HG03025 (cell line): ENCODE data around the gene EHF.
"Not testable (repeated sequence)": the region's sequence is repeated elsewhere in the genome, so short reads cannot be mapped to it uniquely, and the experiment has no call there.

Source experiments
- ATAC-seq: cut with Tn5 transposase; IDR thresholded peaks from one replicate; pipeline ENCODE4 v1.9.1; 2021; ENCODE audit warnings: mild to moderate bottlenecking, moderate library complexity; ENCODE audit not compliant: unreplicated experiment, low FRiP score

Gene EHF

DNA sequence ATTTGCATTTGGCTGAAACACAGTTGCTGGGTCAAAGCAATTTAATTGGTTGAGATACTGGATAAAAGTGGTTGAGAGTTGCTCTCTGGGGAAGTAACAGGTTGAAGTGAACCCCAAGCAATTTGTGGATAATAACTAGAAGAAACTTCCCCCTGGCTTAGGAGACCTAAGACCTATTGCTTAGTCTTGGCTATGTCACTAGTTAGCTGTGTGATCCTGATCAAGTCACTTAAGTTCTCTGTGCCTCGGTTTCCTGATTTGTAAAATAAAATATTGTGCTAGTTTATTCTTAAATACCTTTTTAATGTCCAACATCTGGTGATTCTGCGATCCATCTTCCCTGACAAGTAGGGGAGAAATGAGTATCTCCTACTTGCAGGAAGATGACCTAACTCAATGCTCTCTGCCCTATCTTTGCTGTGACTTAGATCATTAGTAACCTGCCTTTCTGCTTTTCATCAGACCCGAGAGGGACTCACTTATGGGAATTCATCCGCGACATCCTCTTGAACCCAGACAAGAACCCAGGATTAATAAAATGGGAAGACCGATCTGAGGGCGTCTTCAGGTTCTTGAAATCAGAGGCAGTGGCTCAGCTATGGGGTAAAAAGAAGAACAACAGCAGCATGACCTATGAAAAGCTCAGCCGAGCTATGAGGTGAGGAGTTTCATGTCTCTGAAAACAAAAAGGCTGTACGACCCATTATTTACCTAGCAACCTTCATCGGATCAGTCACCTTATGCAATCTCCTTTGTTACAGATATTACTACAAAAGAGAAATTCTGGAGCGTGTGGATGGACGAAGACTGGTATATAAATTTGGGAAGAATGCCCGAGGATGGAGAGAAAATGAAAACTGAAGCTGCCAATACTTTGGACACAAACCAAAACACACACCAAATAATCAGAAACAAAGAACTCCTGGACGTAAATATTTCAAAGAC, 37.5 kb downstream of the EHF start:
- ATAC-seq = no peak

DNA sequence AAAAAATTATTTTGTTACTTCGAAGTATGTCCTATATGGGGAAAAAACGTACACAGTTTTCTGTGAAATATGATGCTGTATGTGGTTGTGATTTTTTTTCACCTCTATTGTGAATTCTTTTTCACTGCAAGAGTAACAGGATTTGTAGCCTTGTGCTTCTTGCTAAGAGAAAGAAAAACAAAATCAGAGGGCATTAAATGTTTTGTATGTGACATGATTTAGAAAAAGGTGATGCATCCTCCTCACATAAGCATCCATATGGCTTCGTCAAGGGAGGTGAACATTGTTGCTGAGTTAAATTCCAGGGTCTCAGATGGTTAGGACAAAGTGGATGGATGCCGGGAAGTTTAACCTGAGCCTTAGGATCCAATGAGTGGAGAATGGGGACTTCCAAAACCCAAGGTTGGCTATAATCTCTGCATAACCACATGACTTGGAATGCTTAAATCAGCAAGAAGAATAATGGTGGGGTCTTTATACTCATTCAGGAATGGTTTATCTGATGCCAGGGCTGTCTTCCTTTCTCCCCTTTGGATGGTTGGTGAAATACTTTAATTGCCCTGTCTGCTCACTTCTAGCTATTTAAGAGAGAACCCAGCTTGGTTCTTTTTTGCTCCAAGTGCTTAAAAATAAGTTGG, 38.3 kb downstream of the EHF start:
- ATAC-seq = no peak

DNA sequence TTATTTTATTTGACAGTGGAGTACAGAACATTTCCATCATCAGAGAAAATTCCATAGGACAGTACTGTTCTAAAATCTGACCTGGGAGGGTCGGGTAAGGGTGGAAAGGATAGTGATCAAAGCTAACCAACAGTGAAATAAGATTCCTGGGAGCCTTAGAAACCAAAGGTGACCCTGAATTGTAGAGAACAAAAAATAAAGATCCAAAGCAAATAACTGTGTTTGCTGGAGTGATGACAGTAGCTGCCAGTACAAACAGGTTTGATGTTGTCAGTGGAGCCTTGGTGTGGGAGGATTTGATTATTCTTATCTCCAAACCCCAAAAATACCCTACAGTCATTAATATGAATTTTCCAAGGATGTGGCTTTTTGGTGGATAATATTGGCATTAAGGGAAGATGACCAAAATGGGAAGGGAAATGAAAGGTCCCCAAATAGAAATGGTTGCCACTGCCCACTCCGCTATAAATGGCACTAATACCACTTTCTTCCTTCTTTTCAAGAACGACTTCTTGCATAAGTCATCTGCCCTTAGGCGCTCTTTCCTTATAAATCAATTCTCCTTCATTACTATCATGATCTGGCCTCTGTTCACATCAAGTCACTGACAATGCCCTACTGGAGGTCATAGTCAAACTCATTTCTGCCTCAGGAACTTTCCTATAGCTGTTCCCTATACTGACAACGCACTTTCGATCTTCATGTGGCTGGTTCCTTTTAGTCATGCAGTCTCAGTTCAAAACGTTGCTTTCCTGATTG, 44.4 kb downstream of the EHF start:
- no peak for ATAC-seq

DNA sequence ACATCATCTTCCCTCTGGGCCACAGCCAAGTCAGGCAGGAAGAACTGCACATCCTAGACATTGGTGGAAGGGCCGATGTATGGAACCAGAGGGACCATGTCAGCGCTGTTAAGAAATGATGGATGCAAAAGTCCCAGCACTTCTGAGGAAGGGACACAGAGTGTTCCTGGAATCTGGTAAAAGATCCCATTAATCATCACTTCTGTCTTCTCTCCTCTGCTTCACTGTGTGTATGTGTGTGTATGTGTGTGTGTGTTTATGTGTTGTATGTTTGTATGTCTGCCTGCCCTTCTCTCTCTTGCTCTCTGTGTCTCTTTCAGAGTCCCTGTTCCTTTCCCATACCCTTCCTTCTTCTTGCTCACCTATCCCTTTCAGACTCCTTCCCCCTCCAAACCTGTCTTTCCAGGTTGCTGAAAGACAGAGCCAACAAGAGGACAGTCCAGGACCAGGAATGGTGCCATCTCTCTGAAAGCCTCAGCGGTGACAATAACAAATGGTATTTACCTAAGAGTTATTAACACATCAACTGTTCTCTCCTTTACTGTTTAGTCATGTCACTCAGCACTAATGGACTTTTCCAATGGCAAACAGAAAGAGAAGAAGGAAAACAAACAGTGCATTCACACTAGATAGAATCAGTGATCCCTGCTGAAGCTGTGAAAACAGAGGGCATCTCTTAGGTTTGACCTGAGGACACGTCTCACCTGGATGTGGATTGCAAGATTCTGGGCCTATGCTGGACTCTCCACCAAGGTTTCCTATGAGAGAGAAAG, 47.1 kb downstream of the EHF start:
- no peak for ATAC-seq

DNA sequence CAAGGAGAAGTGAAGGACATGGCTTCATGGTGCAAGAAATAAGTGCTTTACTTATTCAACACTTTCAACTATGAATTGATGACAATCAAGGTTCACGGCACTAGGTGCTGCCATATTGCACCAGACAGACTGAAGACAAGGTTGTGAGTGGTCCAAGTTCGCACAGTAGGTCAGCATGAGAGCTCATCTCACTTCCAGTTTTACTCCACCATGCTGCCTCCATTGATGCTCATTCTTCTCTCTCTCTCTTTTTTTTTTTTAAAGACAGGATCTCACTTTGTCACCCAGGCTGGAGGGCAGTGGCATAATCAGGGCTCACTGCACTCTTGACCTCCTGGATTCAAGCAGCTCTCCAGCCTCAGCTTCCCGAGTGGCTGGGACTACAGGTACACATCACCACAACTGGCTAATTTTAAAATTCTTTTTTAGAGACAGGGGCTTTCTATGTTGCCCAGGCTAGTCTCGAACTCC, 47.7 kb downstream of the EHF start:
- no peak for ATAC-seq

DNA sequence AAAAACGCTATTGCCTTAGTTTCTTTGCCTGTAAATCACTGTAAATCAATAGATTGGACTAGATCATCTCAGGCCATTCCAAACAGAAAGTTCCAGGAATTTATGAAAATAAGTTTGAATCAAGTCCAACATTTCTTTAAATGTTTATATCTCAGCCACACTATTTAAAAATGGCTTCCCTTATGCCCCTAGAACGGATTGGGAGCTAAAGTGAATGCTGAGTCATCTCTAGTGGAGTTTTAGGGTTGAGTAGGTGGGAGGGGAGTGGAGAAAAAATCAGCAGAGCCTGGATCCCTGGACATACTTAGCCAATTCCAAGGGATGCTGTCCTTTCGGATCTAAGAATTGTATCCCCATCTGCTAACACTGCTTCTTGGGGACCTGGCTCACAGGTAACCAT, 48.6 kb downstream of the EHF start:
- no peak for ATAC-seq

DNA sequence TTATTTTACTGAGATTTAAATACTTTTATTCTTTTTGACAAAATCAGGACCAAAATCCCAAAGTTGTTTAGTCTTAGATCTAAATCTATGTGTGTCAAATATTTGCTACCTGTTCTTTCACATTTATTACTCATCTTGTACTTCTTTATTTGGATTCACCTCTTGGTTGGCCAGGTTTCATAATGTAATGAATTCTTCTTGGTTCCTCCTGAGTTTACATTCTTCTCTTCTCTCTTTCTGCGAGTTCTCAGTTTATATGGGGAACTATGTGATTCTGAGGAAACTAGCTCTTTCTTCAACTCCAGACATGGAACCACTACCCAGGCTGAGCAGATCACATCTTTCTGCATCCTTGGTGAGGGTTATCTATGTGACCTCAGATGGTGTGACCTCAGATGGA, 50.2 kb downstream of the EHF start:
- no peak for ATAC-seq

DNA sequence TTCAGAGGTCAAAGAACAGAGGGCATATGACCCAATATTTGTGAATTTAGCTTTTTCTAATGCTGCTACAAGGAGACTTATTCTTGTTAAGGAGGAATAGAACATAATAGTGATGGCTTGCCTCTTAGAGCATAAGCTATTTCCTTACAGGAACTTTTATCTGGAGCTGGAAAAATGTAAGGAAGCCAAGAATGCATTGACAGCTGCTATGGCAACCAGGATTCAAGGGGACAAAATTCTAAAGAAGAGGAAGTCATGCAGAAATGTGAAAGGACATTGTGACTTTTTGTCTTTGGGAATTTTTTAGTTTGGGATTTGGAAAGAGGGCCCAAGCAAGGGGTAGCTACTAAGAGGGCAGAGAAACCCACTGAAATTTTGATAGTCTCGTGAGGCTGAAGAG, 51.1 kb downstream of the EHF start:
- ATAC-seq = no peak

DNA sequence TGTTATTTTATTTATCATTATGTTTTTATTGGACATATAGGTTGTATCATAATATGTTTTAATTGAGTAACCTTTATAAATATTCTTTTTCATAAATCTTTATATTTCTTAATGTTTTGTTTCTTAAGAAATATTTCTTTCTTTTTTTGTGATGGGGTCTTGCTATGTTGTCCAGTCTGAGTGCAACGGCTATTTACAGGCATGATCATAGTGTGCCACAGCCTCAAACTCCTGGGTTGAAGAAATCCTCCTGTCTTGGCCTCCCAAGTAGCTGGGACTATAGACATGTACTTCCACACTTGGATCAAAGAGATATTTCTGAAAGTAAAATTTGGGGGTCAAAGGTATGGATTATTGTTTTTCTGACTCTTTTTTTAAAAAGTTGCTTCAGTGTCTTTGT, 53.1 kb downstream of the EHF start:
- ATAC-seq = no peak

DNA sequence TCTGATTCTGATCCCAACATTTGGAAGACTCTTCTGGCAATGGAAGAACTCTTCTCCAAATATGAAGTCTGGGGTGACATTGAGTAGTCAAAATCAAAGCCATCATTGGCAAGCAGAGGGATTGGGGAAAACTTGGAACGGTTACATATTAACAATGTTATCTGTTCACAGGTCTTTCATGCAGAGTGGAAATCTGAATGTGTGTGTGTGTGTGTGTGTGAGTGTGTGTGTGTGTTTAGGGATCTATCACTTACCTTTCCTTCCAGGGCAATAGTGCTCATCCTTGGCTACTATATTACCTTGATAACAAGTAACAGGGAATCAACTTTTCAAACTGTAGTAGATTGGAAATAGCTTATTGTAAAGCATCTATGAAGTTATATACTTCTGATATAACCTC, 55.3 kb downstream of the EHF start:
- no peak for ATAC-seq

DNA sequence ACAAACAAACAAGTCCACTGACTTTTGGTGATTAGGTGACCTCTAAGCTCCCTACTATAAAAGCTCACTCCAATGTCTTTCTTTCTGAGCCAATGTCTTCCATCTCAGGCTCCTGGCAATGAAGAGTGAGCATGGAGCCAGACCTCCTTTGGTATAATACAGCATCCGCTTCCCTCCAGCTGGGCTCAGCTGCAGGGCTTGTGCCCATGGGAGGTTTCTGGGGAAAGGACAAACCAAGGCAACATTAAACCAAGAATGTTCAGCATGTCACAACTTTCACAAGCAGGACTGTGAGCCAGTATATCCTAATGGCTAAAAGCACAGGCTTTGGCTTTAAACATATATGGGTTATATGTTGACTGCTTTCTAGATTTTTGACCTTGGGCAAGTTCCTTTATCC, 58.8 kb downstream of the EHF start:
- no peak for ATAC-seq

DNA sequence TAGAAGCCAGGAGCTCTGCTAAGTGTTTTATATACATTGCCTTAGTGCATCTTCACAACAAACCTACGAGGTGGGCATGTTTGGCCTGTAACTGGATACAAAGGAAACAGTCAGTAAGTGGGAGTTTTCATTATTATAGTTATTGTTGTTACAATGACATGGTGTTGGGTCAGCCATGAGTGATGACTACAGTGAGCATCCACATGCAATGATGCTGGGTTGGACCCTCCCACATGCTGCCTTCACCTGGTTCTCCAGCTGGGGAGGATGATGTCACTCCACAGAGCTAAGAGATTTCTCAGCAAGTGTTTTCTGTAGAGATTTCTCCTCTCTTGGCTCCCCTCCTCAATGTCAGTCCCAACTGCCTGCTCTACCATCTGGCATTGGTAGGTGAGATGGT, 59.3 kb downstream of the EHF start:
- ATAC-seq = no peak

DNA sequence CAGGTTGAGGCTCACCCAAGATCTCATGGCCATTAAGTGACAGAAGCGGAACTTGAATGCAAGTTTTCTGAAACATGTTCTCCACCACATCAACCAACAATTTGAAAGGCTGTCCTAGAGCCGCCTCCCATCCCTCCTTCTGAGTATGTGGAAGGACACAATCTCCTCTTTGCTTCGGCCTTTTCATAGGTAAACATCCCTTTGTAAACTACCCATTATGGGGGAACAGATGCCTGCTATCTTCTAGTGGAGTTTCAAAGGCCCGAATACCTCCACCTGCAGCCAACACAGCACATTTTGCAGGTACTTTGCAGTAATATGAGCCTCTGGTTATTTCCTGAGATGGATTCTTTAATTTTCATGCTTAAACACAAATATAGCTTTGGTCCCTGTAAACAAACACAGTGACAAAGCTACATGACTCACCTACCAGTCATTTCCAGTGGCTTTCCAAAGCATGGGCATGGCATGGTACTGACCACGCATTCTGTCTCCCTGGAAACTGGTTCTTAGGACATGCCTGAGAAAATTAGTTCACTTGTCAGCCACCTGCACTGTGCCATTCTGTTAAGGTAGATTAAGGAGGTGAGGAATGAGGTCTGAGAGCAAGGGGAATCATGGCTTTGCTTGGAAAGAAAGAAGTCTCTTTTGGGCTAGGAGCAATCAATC, 60.2 kb downstream of the EHF start:
- ATAC-seq = no peak

DNA sequence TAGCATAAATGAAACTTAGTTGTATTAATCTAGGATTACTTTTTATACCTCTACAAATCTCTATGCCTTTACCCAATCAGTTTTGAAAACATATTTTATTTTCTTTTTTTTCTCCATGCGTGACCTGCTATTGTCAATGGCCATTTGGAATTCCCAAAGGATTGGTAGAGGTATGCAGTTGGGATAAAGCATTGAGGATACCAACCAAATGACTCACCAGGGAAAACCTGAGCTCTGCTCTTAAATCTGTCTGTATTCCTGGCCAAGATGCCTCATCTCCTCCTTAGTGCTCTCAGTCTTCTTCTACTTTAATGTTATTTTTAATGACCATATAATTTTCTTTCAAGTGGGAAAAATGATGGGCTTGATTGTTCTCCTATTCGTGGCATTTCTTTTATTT, 61.9 kb downstream of the EHF start:
- ATAC-seq = no peak

DNA sequence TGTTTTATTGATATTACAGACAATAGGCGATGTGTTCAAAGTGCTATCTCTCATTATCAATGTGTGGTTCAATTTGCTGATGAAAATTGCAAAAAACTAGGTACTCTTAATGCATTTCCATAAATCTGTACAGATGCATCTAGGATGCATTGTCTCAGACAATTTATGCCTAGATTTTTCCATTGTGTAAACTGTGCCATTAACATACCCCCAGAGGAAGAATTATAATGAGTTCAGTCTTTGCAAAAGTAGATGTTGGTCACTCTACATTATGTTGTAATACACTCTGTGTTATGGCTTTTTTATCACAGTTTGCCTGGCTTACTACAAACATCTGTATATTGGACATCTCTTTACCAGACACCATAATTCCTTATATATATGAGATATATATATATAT, 62.5 kb downstream of the EHF start:
- ATAC-seq = no peak

DNA sequence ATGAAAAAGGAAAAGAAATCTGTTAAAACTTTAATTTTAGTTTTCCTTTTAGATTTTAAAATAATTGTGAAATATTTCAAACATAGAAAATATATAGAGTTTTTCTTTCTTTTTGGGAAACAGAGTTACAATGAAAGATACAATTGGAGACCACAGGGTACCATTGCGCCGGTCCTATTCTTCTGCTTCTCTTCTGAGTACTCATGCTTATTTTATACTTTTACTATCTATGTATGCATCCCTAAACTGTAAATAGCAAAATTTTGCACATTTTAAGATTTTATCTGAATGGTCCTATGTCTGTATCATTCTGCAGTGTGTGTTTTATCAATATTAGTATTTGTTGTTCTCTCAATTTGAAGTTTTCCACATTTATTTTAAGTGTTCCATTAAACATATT, 65.0 kb downstream of the EHF start:
- ATAC-seq = no peak

DNA sequence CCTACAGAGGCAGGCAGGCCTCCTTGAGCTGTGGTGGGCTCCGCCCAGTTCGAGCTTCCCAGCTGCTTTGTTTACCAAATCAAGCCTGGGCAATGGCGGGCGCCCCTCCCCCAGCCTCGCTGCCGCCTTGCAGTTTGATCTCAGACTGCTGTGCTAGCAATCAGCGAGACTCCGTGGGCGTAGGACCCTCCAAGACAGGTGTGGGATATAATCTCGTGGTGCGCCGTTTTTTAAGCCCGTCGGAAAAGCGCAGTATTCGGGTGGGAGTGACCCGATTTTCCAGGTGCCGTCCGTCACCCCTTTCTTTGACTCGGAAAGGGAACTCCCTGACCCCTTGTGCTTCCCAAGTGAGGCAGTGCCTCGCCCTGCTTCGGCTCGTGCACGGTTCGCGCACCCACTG, 71.4 kb downstream of the EHF start:
- not testable (repeated sequence) for ATAC-seq

DNA sequence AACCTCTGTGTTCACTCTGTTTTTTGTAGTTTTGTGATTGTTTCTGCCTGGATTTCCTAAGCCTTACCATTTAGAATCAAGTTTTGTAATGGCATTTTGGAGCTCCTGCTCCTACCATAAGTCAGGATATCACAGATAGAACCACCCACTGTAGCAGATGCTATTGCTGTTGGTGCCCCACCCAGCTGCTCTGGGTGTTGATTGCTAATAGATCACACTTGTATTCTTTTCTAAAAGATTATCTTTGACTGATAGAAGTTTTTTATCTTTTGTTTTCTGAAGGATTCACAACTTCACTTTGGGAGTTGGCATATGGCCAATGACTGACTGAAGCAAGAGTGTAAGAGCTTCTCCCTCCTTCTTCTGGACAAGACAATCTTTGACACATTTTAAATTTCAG, 76.0 kb downstream of the EHF start:
- no peak for ATAC-seq

DNA sequence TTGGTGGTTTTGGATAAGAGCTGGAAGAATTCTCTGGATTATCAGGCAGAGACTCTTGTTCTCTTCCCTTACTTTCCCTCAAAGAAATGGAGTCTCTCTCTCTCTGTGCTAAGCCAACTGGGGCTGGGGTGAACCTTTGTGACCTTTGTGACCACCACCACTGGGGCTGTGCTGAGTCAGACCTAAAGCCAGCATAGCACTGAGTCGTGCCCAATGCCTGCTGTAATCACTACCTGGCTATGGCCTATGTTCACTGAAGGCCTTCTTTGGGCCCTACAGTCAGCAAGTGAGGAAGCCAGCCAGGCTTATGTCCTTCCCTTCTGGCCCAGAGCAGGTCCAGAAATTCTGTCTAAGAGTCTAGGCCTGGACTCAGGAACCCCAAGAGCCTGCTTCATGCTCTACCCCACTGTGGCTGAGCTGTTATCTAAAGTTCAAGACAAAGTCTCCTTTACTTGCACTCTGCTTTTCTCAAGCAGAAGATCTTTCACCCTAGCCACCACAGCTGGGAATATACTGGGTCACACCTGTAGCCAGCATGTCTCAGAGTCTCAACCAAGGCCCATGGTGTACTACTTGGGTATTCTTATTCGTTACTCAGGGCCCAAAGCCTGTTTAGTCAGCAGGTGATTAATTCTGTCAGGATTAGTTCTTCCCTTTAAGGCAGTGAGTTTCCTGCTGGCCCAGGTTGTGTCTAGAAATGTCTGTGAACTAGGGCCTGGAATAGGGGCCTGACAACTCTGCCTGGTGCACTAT, 86.0 kb downstream of the EHF start:
- ATAC-seq = no peak
